H9 (cell line): Measurements from ENCODE around the gene RFFL. TPM values are rescaled to one million over a fixed set of nuclear protein-coding genes. Genes with fewer than 3 reads are reported as not detected.

ENCODE experiments used
- DNase-seq: peaks from one replicate; pipeline ENCODE4 v3.0.0-alpha.2; 2017
- H2AFZ ChIP-seq: one replicate; pipeline ENCODE4 v1.6.1; 2013; ENCODE audit warnings: mild to moderate bottlenecking, low read length, control low read depth, moderate library complexity
- H2AK5ac ChIP-seq: 2 replicates; pipeline ENCODE4 v1.6.1; 2013; ENCODE audit warnings: low read length, control low read depth, mixed read lengths; ENCODE audit not compliant: insufficient read length
- H2BK120ac ChIP-seq: one replicate; pipeline ENCODE4 v1.6.1; 2013; ENCODE audit warnings: low read depth, mild to moderate bottlenecking, low read length, control low read depth, inconsistent platforms; ENCODE audit not compliant: poor library complexity, severe bottlenecking
- H2BK12ac ChIP-seq: 2 replicates; pipeline ENCODE4 v1.6.1; 2013; ENCODE audit warnings: low read length, control low read depth, mixed read lengths, low read depth; ENCODE audit not compliant: insufficient read length
- H2BK15ac ChIP-seq: 2 replicates; pipeline ENCODE4 v1.6.1; 2013; ENCODE audit warnings: low read depth, low read length, control low read depth
- H2BK20ac ChIP-seq: one replicate; pipeline ENCODE4 v1.6.1; 2013; ENCODE audit warnings: low read depth, mild to moderate bottlenecking, low read length, control low read depth, inconsistent platforms; ENCODE audit not compliant: poor library complexity, severe bottlenecking
- H2BK5ac ChIP-seq: 2 replicates; pipeline ENCODE4 v1.6.1; 2013; ENCODE audit warnings: low read length, control low read depth, mixed read lengths; ENCODE audit not compliant: insufficient read length
- H3K14ac ChIP-seq: 2 replicates; pipeline ENCODE4 v1.6.1; 2013; ENCODE audit warnings: low read length, control low read depth; ENCODE audit not compliant: insufficient read depth
- H3K18ac ChIP-seq: 2 replicates; pipeline ENCODE4 v1.6.1; 2013; ENCODE audit warnings: low read depth, mild to moderate bottlenecking, mixed read lengths, low read length, control low read depth; ENCODE audit not compliant: insufficient read length
- H3K23ac ChIP-seq: 2 replicates; pipeline ENCODE4 v1.6.1; 2013; ENCODE audit warnings: low read length, control low read depth, mixed read lengths, low read depth; ENCODE audit not compliant: insufficient read length
- H3K23me2 ChIP-seq: 2 replicates; pipeline ENCODE4 v1.6.1; 2013; ENCODE audit warnings: low read depth, mild to moderate bottlenecking, mixed read lengths, low read length, control low read depth; ENCODE audit not compliant: insufficient read length, poor library complexity, severe bottlenecking
- H3K27ac ChIP-seq: 2 replicates; pipeline ENCODE4 v1.5.1; 2013; ENCODE audit warnings: low read length, control low read depth, mixed read lengths, low read depth; ENCODE audit not compliant: insufficient read length
- H3K27me3 ChIP-seq: 2 replicates; pipeline ENCODE4 v1.6.1; 2013; ENCODE audit warnings: low read length, control low read depth, inconsistent platforms; ENCODE audit not compliant: insufficient read depth
- H3K4ac ChIP-seq: 2 replicates; pipeline ENCODE4 v1.6.1; 2013; ENCODE audit warnings: low read depth, mild to moderate bottlenecking, control low read depth, inconsistent platforms, low read length, moderate library complexity
- H3K4me1 ChIP-seq: 2 replicates; pipeline ENCODE4 v1.6.1; 2013; ENCODE audit warnings: low read length, control low read depth, inconsistent platforms; ENCODE audit not compliant: insufficient read depth
- H3K4me2 ChIP-seq: 2 replicates; pipeline ENCODE4 v1.6.1; 2013; ENCODE audit warnings: low read length, control low read depth, mixed read lengths; ENCODE audit not compliant: insufficient read length, insufficient read depth
- H3K56ac ChIP-seq: 2 replicates; pipeline ENCODE4 v1.6.1; 2013; ENCODE audit warnings: low read depth, mild to moderate bottlenecking, mixed read lengths, low read length, control low read depth; ENCODE audit not compliant: insufficient read length
- H3K79me1 ChIP-seq: 2 replicates; pipeline ENCODE4 v1.6.1; 2013; ENCODE audit warnings: low read depth, mild to moderate bottlenecking, moderate library complexity, low read length, control low read depth, inconsistent platforms; ENCODE audit not compliant: insufficient read depth, poor library complexity, severe bottlenecking
- H3K79me2 ChIP-seq: 2 replicates; pipeline ENCODE4 v1.6.1; 2013; ENCODE audit warnings: low read length, control low read depth, inconsistent platforms; ENCODE audit not compliant: insufficient read depth
- H3K9ac ChIP-seq: 2 replicates; pipeline ENCODE4 v1.6.1; 2013; ENCODE audit warnings: low read length, control low read depth, mixed read lengths; ENCODE audit not compliant: insufficient read length; ENCODE audit errors: extremely low read depth
- H3K9me3 ChIP-seq: one replicate; pipeline ENCODE4 v1.6.1; 2013; ENCODE audit warnings: low read depth, low read length, inconsistent platforms; ENCODE audit not compliant: control insufficient read depth
- H3T11ph ChIP-seq: one replicate; pipeline ENCODE4 v1.6.1; 2013; ENCODE audit warnings: mild to moderate bottlenecking, low read length, control low read depth, inconsistent platforms
- H4K20me1 ChIP-seq: one replicate; pipeline ENCODE4 v1.6.1; 2013; ENCODE audit not compliant: control insufficient read depth, insufficient read length, insufficient read depth
- H4K5ac ChIP-seq: 2 replicates; pipeline ENCODE4 v1.6.1; 2013; ENCODE audit warnings: low read depth, mild to moderate bottlenecking, mixed read lengths, low read length, control low read depth; ENCODE audit not compliant: insufficient read length
- H4K8ac ChIP-seq: replicated peaks from 2 replicates; pipeline ENCODE4 v1.6.1; 2013; ENCODE audit warnings: low read length, control low read depth, mixed read lengths, low read depth; ENCODE audit not compliant: insufficient read length
- H4K91ac ChIP-seq: 2 replicates; pipeline ENCODE4 v1.6.1; 2013; ENCODE audit warnings: low read depth, mild to moderate bottlenecking, moderate library complexity, mixed read lengths, low read length, control low read depth; ENCODE audit not compliant: insufficient read length
- H3K27ac Mint-ChIP-seq, 3 experiments: 2 replicates in 2 of 3; 3 replicates in 1 of 3; pipeline ENCODE4 v1.8.0; 2020 to 2021; ENCODE audit warnings: mixed read lengths in 3 of 3, mild to moderate bottlenecking in 1 of 3, moderate library complexity in 1 of 3
- H3K27me3 Mint-ChIP-seq: 2 replicates; pipeline ENCODE4 v1.8.0; 2021; ENCODE audit warnings: low read depth, mild to moderate bottlenecking, moderate library complexity, mixed read lengths
- H3K36me3 Mint-ChIP-seq, 3 experiments: 2 replicates in 2 of 3; 3 replicates in 1 of 3; pipeline ENCODE4 v1.8.0; 2020 to 2021; ENCODE audit warnings: low read depth in 3 of 3, mixed read lengths in 3 of 3; ENCODE audit not compliant: insufficient read depth in 1 of 3
- H3K4me1 Mint-ChIP-seq, 2 experiments: 2 replicates each; pipeline ENCODE4 v1.8.0; 2020; ENCODE audit warnings: mixed read lengths in 2 of 2
- H3K4me3 Mint-ChIP-seq, 2 experiments: 2 replicates in 1 of 2; 3 replicates in 1 of 2; pipeline ENCODE4 v1.8.0; 2020 to 2021; ENCODE audit warnings: mild to moderate bottlenecking in 2 of 2, mixed read lengths in 2 of 2, moderate library complexity in 1 of 2
- H3K9me3 Mint-ChIP-seq, 2 experiments: 2 replicates in 1 of 2; 3 replicates in 1 of 2; pipeline ENCODE4 v1.8.0; 2020; ENCODE audit warnings: mild to moderate bottlenecking in 2 of 2, mixed read lengths in 2 of 2, moderate library complexity in 1 of 2
- CTCF ChIP-seq: fragments of 200-600 bp; sonication (generic); conservative IDR thresholded peaks from 3 replicates; pipeline ENCODE4 v1.8.0; 2021; ENCODE audit warnings: antibody characterized with exemption, mild to moderate bottlenecking
- WGBS: extraction: QIAGEN DNeasy Blood & Tissue Kit; methylation state at CpG from one replicate; pipeline ENCODE4 v1.1.7; 2013; ENCODE audit warnings: missing lambda C conversion rate, low lambda C conversion rate, mixed read lengths; ENCODE audit not compliant: insufficient read length; ENCODE audit errors: extremely low coverage; 5-methylcytosine and 5-hydroxymethylcytosine counted together
- total RNA-seq: library from RNA; stranded (reverse); gene quantifications from 2 replicates; pipeline ENCODE4 v1.2.1, GENCODE V29; 2021

Gene RFFL
- total RNA-seq, 1 experiment from 2014 or later, result 21.1 TPM

- Histone ChIP-seq H3K79me1 (no peaks in the 10 kb centered on the region), H3K27me3 (no peaks in the 10 kb centered on the region; the same call in 1 of the 2 replicates), H2AFZ (no peak within 1 kb of the TSS), H2BK20ac (no peak within 1 kb of the TSS), H2BK12ac (no peak within 1 kb of the TSS), H3K27ac (no peak within 1 kb of the TSS), H2BK120ac (peak within 1 kb of the TSS; percentile 52), H3K14ac (peak within 1 kb of the TSS; percentile 92), H4K20me1 (no peaks in the 10 kb centered on the region), H2AK5ac (no peak within 1 kb of the TSS), H3K9ac (peak within 1 kb of the TSS; percentile 95), H3K4ac (no peak within 1 kb of the TSS; the same call in 1 of the 2 replicates), H3T11ph (no peak within 1 kb of the TSS), H3K9me3 (no peaks in the 10 kb centered on the region), H4K8ac (no peak within 1 kb of the TSS), H3K23me2 (peaks cover 9% of the 10 kb centered on the region), H3K4me1 (no peaks in the 10 kb centered on the region), H3K79me2 (peaks cover 9% of the 10 kb centered on the region; the same call in 1 of the 2 replicates), H3K18ac (peak within 1 kb of the TSS; percentile 93), H4K91ac (no peak within 1 kb of the TSS), H3K56ac (peak within 1 kb of the TSS; percentile 7), H2BK15ac (no peak within 1 kb of the TSS), H3K23ac (no peak within 1 kb of the TSS), H4K5ac (peak within 1 kb of the TSS; percentile 61), H3K4me2 (peak within 1 kb of the TSS; percentile 73), H2BK5ac (peak within 1 kb of the TSS; percentile 45)
- peak; percentile 95 for DNase-seq
- Mint-ChIP-seq H3K4me3 (peak within 1 kb of the TSS; percentile 100), H3K4me1 (peaks cover 6 to 15% of the 10 kb centered on the region in 2 experiments), H3K27ac (peak within 1 kb of the TSS; percentile 100), H3K9me3 (peaks cover 0 to 3% of the 10 kb centered on the region in 2 experiments; a peak in 2 of 5 replicates), H3K27me3 (peaks cover 26% of the 10 kb centered on the region), H3K36me3 (peaks cover 6 to 28% (median 22%) of the 10 kb centered on the region in 3 experiments; a peak in 6 of 7 replicates)
- no peak for TF ChIP-seq CTCF
- WGBS, result no CpG with 5 or more reads among the region's 65 CpGs
Measured at GRCh38 chr17:34961093-34961911, 102.2 kb downstream of the RFFL start, which contains the start of the genes CCT6B and ZNF830. Gene CCT6B, minus strand, starts transcription at chr17:34961460. Its CDS starts 67 bp downstream, at chr17:34961393. Gene ZNF830, plus strand, starts transcription at chr17:34961540. Its CDS starts 27 bp downstream, at chr17:34961567.
